ENCODE measurements around the gene PSMB10. TPM values are rescaled to one million over a fixed set of nuclear protein-coding genes. Genes with fewer than 3 reads are reported as not detected.

The PSMB10 gene
- total RNA-seq, 1 experiment from 2014 or later, result 22.4 TPM

GRCh38 chr16:67885545-67885944, 51.1 kb downstream of the PSMB10 start:
- in situ Hi-C loops (cut with HindIII; ENCODE audit: low pct_unique_long_range_greater_than_20kb, low sequenced_read_pairs), result no loop called here
- no peak for DNase-seq (ENCODE audit: low read depth, low spot score)

GRCh38 chr16:67884684-67885083, 52.0 kb downstream of the PSMB10 start, which contains the start of gene NRN1L:
Gene NRN1L (plus strand): TSS chr16:67884885. CDS start chr16:67884904, 19 bp downstream.
- peak; percentile 56 for DNase-seq (ENCODE audit: low read depth, low spot score)
- in situ Hi-C loops (cut with HindIII; ENCODE audit: low pct_unique_long_range_greater_than_20kb, low sequenced_read_pairs), result no loop called here

Small RNAs within 50 kb of the gene (small RNA-seq; reads per million reads assigned to genes)
- gene NRN1L, result 0 reads per million in 2 experiments

Other genes with a start within 250 kb of the PSMB10 start
- gene GFOD2, start 217.5 kb downstream of the PSMB10 start, total RNA-seq (2014; rRNA removed; shearing (Covaris generic)), result 10.5 and 13.4 TPM in 2 replicates
- gene RANBP10, start 130.3 kb downstream of the PSMB10 start, total RNA-seq (2014; rRNA removed; shearing (Covaris generic)), result 7.4 and 8.3 TPM in 2 replicates
- gene TSNAXIP1, start 130.0 kb downstream of the PSMB10 start, total RNA-seq (2014; rRNA removed; shearing (Covaris generic)), result 0.26 and 0.35 TPM in 2 replicates
- 33.3 and 37.8 TPM in 2 replicates for gene THAP11, start 94.5 kb downstream of the PSMB10 start, total RNA-seq (2014; rRNA removed; shearing (Covaris generic))
- 67.0 and 76.6 TPM in 2 replicates for gene NUTF2, start 89.9 kb downstream of the PSMB10 start, total RNA-seq (2014; rRNA removed; shearing (Covaris generic))
- gene CENPT, start 89.2 kb downstream of the PSMB10 start, total RNA-seq (2014; rRNA removed; shearing (Covaris generic)), result 10.2 and 11.0 TPM in 2 replicates
- 22.8 and 26.3 TPM in 2 replicates for gene EDC4, start 63.8 kb downstream of the PSMB10 start, total RNA-seq (2014; rRNA removed; shearing (Covaris generic))
- not detected in 2 replicates for gene NRN1L, start 52.0 kb downstream of the PSMB10 start, total RNA-seq (2014; rRNA removed; shearing (Covaris generic))
- 7.8 and 9.2 TPM in 2 replicates for gene PSKH1, start 43.6 kb downstream of the PSMB10 start, total RNA-seq (2014; rRNA removed; shearing (Covaris generic))
- 0.67 and 2.6 TPM in 2 replicates for gene CTRL, start 5.0 kb downstream of the PSMB10 start, total RNA-seq (2014; rRNA removed; shearing (Covaris generic))
- 0.63 and 1.8 TPM in 2 replicates for gene LCAT, start 7.3 kb upstream of the PSMB10 start, total RNA-seq (2014; rRNA removed; shearing (Covaris generic))
- gene SLC12A4, start 31.8 kb upstream of the PSMB10 start, total RNA-seq (2014; rRNA removed; shearing (Covaris generic)), result 10.3 and 14.3 TPM in 2 replicates
- not detected in 2 replicates for gene DPEP3, start 43.6 kb upstream of the PSMB10 start, total RNA-seq (2014; rRNA removed; shearing (Covaris generic))
- gene DPEP2, start 62.6 kb upstream of the PSMB10 start, total RNA-seq (2014; rRNA removed; shearing (Covaris generic)), result not detected in 2 replicates
- not detected in 2 replicates for gene DPEP2NB, start 79.1 kb upstream of the PSMB10 start, total RNA-seq (2014; rRNA removed; shearing (Covaris generic))
- 19.6 and 24.3 TPM in 2 replicates for gene DDX28, start 86.4 kb upstream of the PSMB10 start, total RNA-seq (2014; rRNA removed; shearing (Covaris generic))
- gene DUS2, start 86.4 kb upstream of the PSMB10 start, total RNA-seq (2014; rRNA removed; shearing (Covaris generic)), result 18.5 and 18.6 TPM in 2 replicates
- gene NFATC3, start 148.5 kb upstream of the PSMB10 start, total RNA-seq (2014; rRNA removed; shearing (Covaris generic)), result 13.8 and 16.6 TPM in 2 replicates

Measured in SK-MEL-5 (cell line).